Right lung (tissue), 5 donors: Measurements from ENCODE around the gene ELP5. TPM values are rescaled to one million over a fixed set of nuclear protein-coding genes. Genes with fewer than 3 reads are reported as not detected.

Experiments
- DNase-seq, 2 donors: peaks; one replicate each; pipeline ENCODE4 v3.0.0-alpha.2; 2013
- polyA plus RNA-seq, 5 donors: library from polyadenylated mRNA; unstranded; fragments of 120-200 nt; gene quantifications; one replicate each; pipeline versions ENCODE4 v1.2.1 to v1.2.3, GENCODE V29; 2013; ENCODE audit warnings: inconsistent platforms in 1 of 5, low replicate concordance in 1 of 5; ENCODE audit not compliant: insufficient read length in 5 of 5, insufficient read depth in 1 of 5

ELP5 gene
- polyA plus RNA-seq, 5 donors = 36.6 to 49.7 (median 40.6) TPM

DNA sequence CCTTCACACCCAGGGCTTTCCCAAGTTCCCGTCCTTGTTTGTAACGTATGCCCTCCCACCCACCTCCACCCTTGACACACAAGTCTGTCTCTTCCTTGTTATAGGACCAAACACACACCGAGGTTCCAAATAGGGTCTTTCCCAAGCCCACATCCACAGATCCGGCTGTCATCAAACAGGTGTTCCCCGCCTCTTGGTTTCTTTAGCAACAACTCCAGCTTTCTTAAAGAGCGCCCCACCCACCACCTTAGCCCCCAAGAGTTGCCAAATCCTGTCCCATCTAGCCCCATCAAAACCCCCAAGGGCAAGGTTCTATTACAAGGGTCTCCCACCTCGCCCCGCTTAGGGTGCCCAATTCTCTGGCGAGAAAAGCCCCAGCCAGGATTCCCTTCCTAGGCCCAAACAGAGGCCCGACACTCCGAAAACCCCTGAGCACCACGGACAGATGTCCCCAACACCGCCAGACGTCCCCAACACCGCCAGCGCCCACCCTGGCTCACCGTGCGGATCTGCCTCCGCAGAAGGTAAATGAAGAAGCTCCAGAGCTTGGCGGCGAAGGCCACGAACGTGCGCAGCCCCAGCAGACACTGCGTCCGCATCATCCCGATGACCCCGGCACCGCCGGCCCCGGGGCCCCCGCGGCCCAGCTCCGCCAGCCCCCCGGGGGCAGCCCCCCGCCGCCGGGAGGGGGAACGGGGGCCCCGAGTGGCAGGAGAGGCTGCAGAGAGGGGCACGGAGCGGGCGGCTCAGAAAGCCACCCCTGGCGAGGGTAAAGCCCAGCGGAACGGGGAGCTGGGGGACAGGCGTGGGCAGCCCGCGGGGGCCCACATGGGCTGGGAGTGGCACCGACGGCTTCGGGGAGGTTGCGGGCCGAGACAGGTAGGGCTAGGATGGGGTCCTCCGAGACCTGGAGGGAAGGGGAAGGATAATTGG is 1.1 kb upstream of the ELP5 start:
- no peak for DNase-seq

DNA sequence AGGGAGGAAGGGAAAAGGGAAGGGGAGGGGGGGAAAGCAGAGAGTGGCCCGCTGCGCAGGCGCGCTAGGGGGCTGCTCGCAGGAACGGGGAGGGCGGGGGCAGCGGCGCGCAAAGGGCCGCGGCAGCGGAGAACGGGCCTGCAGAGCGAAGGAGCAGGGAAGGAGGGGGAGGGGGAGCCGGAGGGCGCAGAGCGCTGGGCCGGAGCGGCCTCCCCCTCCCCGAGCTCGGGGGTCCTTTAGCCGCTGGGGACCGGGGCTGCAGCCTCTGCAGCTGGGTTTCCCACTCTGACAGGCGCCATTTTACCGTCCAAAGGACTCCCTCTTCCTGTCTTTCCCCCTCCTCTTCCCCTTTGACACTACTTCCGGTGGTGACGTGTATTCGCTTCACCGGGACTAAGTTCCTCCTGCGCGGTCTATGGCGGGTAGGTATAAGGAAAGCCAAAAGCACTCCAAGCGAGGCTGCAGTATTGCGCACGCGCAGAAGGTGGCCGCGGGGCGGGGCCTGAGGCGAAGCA is 297 bp upstream of the ELP5 start, which contains the start of gene CTDNEP1:
Gene CTDNEP1 (minus strand): TSS at position 74 of the 515 bp plus-strand sequence. CDS start 438 bp downstream, outside the sequence.
- no peak for DNase-seq

DNA sequence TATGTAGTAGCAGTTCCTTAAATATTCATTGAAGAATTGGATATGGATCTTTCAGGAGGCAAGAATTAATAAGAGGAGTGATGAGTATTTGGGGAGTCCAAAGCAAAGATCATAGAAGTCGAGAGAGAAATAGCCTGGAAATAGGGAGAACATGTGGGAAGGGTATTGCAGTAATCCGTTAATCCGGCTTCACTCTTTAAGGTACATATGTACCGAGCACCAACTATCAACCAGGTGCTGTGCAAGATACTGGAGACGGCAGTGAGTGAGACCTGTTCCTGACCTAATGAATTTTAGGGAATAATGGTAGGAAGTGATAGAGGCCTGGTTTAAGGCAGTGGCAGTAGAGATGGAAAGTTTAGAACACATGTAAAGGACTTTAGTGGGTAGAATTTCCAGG is 1.1 kb downstream of the ELP5 start:
- DNase-seq = no peak

DNA sequence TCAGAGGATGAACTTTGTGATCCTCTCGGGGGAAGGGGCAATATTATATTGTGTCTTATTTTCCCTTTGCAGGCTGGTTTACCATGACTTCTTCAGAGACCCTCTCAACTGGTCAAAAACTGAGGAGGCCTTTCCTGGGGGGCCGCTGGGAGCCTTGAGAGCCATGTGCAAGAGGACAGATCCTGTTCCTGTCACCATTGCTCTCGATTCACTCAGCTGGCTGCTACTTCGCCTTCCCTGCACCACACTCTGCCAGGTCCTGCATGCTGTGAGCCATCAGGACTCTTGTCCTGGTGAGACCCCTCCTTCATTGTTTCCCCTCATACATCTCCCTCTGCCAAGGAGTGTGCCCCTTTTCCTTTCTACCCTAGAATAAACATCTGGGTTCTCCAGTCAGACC is 2.5 kb downstream of the ELP5 start:
- no peak for DNase-seq

DNA sequence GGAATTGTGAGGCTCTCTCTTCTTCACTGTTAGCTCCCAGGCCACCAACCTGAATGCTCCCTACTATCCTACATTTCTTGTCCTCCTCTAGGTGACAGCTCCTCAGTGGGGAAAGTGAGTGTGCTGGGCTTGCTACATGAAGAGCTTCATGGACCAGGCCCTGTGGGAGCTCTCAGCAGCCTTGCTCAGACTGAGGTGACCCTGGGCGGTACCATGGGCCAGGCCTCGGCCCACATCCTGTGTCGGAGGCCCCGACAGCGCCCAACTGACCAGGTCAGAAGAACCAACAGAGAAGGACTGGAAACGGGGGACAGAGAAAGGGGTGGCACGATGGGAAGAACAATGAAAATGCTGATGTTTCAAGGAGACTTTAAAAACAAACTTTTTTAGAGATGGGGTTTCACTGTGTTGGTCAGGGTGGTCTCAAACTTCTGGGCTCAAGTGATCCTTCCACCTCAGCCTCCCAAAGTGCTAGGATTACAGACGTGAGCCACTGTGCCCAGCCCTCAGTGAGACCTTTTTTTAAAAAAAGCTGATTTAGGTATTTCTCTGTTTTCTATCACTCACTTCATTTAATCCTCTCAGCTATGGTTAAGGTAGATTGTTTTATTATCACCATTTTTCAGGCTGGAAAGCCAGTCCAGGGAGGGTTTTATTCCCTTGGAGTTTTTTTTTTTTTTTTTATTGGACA is 4.9 kb downstream of the ELP5 start:
- no peak for DNase-seq

DNA sequence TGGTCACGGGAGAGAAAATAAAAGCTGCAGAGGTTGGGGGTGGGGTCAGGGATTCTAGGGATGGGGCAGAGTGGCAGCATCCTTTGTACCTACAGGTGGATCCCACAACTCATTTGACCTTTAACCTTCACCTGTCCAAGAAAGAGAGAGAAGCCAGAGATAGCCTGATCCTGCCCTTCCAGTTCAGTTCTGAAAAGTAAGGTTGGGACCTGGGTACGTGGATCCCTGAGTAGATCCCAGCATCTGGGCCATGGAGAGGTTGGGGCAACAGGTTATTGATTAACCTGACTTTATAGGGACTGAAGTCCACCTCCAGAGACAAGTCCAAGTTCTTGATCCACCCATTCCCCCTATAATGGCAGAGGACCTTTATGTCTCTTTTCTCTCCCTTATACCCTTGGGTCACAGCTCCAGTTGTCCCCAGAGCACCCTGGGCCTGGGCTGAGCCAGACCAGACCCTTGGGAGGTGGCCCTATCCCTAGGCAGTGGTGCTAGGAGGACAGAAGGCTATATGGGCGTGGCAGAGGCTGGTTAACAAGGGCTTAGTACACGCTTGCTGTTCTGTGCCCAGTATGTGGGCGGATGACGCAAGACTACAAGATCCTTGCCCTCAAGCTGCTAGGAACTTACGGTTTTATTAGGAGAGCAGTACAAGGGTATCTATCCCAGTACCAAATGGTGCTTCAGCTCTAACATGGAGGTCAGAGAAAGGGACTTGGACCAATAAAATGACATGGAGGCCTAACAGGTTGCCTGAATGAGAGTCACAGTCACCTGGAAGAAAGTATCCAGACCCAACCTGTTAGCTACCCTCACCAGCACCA is 6.9 kb downstream of the ELP5 start:
- no peak for DNase-seq

DNA sequence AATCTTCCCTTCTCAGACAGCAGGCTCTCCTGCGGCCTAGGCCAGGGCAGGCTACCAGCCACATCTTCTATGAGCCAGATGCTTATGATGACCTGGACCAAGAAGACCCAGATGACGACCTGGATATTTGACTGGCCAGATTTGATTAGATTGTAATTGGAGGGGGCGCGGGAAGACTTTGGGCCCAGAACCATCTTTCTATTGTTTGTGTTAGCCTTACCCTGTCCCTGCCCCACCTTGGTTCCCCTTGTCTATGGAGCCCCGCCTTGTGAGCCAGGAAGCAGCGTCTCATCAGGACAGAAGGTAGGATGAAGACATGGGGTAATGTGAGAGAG is 7.5 kb downstream of the ELP5 start:
- no peak for DNase-seq

DNA sequence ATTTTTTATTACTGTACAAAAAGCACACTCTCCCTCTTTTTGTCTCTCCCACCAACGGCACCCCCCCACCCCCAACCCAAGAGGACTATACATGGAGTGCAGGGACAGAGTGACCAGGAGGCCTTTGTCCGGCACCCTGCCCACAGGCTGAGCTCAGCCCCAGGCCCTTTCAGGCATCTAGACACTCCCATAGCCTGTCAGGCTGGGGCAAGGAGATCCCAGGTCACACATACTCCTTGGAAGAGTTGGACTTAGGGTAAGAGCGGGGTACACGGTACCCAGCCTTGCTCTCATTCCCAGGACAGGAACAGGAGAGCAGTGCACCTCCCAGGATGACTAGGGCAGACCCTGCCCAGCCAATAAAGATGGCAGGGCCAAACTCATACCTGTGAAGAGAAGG is 8.1 kb downstream of the ELP5 start:
- no peak for DNase-seq

DNA sequence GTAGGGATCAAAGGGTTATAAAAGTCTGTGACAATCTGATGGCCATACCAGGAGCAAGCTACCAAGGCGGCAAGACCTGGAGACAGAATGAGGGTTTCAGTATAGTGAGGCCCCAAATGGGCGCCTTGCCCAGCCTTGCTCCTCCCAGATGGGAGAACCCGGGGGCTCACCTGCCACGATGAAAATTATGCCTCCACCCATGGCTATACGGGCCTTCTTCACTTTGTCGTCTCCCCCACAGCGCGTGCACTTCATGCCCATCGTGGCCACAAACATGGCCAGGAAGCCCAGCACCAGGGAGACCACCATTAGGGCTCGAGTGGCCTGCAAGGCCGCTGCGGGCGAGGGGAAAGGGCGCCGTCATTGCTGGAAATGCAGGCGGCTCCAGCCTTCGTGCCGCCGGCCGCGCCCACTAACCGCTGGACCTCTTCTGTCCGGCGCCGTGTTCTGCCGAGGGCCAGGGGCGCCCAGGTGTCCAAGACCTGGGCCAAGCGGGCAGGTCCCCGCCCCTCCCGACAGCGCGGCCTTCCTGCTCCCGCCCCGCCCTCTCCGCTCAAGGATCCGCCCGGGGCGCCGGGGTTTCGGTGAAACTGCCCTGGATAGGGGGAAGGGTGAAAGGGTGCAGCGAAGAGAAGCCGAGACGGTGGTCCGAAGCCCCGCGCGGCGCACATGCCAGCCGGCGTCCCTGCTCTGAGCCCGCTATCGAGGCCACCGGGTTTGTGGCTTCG is 8.8 kb downstream of the ELP5 start:
- DNase-seq = peak; percentile 32 to 43

DNA sequence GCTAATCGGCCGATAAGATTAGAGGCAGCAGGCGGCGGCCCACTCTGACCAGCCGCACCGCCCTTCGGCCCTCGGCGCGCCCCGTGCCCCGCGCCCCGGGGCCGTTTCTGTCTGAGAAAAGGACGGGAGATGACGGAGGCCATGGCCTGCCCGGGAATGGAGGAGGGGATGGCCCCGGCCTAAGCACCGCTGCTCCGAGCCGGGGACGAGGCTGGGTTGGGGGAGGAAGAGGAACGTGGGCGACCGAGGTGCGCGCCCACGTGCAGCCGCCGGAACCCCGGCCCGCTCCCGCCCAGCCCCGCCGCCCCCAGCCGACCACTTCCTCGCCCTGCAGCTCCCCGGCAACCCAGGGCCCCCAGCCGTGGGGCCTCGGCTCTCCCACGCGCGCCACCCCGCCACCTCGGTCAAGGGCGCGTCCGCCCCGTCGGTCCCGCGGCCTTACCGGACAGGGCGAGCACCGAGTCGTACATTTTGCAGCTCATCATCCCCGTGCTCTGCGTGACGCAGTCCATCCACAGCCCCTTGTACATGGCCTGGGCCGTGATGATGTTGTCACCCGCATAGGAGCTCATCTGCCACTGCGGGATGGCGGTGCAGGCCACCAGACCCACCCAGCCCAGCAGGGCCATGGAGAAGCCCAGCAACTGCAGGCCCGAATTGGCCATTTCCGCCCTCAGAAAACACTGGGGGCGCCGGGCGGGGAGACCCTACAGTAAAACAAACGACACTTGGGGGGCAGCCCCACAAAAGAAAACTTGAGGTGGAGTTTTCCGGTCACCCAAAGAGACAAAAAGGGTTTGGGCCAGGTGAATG is 9.6 kb downstream of the ELP5 start:
- DNase-seq = no peak

DNA sequence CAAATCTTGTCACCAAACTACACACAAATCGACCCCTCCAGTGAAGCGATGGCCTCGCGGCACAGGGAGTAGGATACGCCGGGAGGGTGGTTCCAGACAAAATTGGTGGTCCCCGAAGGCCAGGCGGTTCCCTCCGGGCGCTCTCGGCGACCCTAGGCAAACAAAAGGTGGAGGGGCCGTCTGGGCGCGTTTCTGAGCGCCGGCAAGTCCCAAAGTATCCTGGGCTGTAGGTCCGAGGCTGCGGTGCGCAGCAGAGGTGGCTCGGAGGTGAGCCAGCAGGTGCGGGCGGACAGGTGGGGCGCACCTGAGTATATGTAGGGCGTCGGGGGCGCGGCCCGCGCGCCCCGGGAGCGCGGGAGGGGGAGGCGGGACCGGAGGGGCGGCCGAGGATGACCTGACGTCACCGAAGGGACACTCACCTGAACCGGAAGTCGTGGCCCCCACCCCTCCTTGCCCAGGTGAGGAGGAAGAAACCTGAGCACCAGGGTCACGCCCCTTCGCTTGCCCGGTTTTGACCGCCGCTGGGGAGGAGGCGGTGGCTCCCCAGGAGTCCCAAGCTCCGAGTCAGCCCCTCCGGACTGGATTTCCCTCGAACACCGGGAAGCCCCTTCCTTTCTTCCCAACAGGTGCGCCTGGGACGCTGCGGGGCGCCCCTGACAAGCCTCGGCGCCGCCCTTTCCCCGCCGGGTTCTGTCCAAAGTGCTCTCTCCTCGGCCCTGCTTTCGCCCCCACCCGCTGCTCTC is 10.3 kb downstream of the ELP5 start, which contains the start of gene CLDN7:
Gene CLDN7 (minus strand): TSS at position 287 of the 743 bp plus-strand sequence. CDS start 435 bp downstream, outside the sequence.
- peak; percentile 73 to 81 for DNase-seq

DNA sequence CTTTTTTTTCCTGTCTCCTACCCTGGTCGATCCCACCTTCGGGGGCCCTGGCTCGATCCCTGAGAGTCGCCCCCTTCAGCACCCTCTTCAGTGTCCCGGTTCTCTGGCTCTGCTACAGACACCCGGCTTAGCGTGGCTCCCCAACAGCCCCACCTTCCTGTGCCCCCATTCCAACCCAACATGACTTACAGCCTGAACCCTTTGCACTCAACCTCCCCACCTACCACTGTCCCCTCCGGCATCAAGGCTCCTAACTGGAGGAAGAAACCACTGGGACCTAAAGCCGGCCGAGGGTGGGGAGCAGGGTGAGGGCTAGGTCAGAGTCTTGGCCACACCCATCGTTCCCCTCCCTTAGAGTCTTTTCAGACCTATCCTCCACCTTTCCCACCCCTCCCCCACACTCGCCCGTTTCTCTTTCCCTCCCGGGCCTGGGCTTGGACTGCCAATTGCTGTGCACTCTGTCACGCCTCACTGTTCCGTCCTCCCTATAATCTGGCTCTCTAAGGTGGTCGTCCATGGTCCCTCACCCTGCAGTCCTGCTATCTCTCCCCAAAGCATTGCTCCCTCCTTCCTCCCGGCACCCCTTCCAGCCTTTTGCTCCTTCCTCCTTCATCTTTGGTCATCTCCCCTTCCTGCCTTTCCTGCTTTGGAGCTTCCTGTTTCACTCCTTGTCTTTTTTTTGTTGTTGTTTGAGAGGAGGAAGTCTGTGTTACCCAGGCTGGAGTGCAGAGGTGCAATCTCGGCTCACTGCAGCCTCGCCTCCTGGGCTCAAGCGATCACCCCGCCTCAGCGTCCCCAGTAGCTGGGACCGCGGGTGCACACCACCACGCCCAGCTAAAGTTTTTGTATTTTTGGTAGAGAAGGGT is 11.2 kb downstream of the ELP5 start:
- peak; percentile 27 to 28 for DNase-seq

DNA sequence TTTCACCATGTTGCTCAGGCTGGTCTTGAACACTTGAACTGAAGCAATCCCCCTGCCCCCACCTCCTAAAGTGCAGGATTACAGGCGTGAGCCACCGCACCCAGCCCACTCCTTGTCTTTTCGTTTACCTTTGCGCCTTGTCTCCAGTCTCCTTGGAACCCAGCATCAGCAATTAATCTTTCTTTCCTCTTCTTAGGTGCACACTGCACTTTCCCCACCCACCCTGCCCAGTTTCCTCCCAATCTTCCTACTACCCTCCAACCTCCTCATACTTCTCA is 11.7 kb downstream of the ELP5 start:
- no peak for DNase-seq

DNA sequence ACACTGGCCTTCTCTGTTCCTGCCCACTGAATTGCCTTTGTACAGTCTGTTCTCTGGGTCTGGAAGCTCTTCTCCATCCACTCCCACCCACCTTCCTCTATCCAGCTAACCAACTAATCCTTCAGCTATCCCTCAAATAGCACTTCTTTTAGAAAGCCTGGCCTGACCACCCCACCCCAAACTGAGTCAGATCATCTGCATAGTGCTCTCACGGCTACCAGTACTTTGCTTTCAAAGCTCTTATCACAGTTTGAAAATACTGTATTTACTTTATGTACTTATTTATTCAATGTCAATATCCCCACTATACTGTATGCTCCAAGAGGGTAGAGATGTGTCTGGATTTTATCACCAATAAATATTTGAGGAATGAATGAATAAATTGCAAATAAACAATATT is 14.8 kb downstream of the ELP5 start:
- DNase-seq = no peak

DNA sequence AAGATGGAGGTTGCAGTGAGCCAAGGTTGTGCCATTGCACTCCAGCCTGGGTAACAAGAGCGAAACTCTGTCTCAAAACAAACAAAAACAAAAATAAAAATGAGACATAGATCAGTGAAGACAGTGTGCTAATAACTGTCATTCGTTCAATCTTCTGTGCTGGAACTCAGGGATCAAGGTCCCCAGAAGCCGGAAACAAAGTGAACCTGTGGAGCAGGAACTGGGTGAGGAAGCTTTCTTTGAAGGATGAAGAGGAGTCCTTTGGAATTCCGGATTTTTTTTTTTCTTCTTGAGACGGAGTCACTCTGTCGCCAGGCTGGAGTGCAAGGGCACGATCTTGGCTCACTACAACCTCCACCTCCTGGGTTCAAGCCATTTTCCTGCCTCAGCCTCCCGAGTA is 27.4 kb downstream of the ELP5 start:
- no peak for DNase-seq

DNA sequence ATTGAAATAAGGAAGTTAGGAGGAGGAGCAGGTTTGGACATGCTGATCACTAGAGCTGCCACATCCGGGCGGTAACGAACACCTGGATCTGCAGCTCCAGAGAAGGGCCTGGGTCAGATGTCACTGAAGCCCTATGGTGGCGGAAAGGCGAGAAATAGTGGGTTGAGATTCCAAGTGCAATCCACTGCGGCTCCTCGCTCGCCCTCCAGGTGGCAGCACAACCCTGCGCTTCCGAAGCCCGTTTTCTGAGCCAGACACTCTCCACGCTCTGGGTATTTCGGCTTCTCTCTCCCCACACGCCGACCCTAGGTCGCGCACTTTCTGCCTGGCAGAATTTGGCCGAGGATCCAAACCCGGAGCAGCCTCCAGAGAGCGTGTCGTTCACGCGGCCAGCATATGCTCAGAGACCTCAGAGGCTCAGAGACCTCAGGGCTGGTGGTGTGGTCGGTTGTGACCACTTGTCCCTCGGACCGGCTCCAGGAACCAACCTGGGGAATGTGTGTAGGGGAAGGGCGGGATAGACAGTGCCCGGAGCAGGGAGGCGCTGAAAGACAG is 28.6 kb downstream of the ELP5 start:
- peak; percentile 76 to 82 for DNase-seq

DNA sequence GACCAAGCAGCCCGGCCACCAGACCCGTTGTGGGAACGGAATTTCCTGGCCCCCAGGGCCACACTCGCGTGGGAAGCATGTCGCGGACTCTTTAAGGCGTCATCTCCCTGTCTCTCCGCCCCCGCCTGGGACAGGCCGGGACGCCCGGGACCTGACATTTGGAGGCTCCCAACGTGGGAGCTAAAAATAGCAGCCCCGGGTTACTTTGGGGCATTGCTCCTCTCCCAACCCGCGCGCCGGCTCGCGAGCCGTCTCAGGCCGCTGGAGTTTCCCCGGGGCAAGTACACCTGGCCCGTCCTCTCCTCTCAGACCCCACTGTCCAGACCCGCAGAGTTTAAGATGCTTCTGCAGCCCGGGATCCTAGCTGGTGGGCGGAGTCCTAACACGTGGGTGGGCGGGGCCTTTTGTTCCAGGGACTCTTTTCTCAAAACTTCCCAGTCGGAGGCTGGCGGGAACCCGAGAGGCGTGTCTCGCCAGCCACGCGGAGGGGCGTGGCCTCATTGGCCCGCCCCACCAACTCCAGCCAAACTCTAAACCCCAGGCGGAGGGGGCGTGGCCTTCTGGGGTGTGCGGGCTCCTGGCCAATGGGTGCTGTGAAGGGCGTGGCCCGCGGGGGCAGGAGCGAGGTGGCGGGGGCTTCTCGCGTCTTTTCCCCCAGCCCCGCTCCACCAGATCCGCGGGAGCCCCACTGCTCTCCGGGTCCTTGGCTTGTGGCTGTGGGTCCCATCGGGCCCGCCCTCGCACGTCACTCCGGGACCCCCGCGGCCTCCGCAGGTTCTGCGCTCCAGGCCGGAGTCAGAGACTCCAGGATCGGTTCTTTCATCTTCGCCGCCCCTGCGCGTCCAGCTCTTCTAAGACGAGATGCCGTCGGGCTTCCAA is 29.3 kb downstream of the ELP5 start, which contains the start of gene SLC2A4:
Gene SLC2A4 (plus strand): TSS at position 645 of the 879 bp plus-strand sequence. CDS start 217 bp downstream, at position 862.
- peak; percentile 87 to 89 for DNase-seq
